ENCODE measurements around the gene IL13. TPM values are rescaled to one million over a fixed set of nuclear protein-coding genes. Genes with fewer than 3 reads are reported as not detected.

The IL13 gene
- not detected in 2 replicates for total RNA-seq

DNA sequence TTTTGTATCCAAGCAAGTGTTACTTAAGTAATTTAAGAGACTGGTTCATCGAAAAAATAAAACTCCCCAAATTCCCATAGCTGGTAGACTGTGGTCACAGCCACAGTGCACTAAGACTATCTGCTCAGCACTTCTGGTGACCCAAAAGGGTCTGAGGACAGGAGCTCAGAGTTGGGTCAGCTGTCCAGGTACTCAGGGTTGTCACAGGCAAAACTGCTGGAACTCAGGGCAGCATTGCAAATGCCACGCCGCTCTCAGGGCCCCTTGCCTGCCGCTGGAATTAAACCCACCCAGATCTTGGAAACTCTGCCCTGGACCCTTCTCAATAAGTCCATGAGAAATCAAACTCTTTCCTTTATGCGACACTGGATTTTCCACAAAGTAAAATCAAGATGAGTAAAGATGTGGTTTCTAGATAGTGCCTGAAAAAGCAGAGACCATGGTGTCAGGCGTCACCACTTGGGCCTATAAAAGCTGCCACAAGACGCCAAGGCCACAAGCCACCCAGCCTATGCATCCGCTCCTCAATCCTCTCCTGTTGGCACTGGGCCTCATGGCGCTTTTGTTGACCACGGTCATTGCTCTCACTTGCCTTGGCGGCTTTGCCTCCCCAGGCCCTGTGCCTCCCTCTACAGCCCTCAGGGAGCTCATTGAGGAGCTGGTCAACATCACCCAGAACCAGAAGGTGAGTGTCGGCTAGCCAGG, at the start of gene IL13:
Gene IL13, plus strand, starts transcription at position 498 of the 705 bp plus-strand sequence. Its CDS starts 14 bp downstream, at position 512.

DNA sequence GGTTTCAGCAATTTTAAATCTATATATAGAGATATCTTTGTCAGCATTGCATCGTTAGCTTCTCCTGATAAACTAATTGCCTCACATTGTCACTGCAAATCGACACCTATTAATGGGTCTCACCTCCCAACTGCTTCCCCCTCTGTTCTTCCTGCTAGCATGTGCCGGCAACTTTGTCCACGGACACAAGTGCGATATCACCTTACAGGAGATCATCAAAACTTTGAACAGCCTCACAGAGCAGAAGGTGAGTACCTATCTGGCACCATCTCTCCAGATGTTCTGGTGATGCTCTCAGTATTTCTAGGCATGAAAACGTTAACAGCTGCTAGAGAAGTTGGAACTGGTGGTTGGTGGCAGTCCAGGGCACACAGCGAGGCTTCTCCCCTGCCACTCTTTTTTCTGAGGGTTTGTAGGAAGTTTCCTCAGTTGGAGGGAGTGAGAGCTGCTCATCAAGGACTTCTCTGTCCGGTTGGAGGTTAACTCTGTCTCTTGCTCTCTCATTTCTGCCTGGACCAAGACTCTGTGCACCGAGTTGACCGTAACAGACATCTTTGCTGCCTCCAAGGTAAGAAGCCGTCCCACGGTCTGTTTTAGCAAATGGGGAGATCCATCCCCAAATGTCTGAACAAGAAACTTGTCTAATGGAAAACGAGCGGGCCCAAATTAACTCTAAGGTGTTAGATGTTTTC, 16.1 kb downstream of the IL13 start, which contains the start of gene IL4:
Gene IL4, plus strand, starts transcription at position 51 of the 692 bp plus-strand sequence. Its CDS starts 62 bp downstream, at position 113.

Other genes starting within 250 kb of the IL13 start
- gene IRF1, start 167.4 kb upstream of the IL13 start, total RNA-seq, result 15.3 and 23.3 TPM in 2 replicates
- not detected in 2 replicates for gene IL5, start 114.7 kb upstream of the IL13 start, total RNA-seq
- 26.1 and 42.8 TPM in 2 replicates for gene RAD50, start 101.2 kb upstream of the IL13 start, total RNA-seq
- not detected in 2 replicates for gene IL4, start 15.8 kb downstream of the IL13 start, total RNA-seq
- gene KIF3A, start 79.4 kb downstream of the IL13 start, total RNA-seq, result 7.8 and 12.2 TPM in 2 replicates
- gene CCNI2, start 89.3 kb downstream of the IL13 start, total RNA-seq, result not detected in 2 replicates
- gene SEPTIN8, start 119.1 kb downstream of the IL13 start, total RNA-seq, result 53.4 and 74.6 TPM in 2 replicates
- 0.15 and 0.17 TPM in 2 replicates for gene SOWAHA, start 155.1 kb downstream of the IL13 start, total RNA-seq
- gene SHROOM1, start 172.5 kb downstream of the IL13 start, total RNA-seq, result 8.6 and 9.1 TPM in 2 replicates
- 0.15 and 0.17 TPM in 2 replicates for gene GDF9, start 208.3 kb downstream of the IL13 start, total RNA-seq
- gene UQCRQ, start 208.5 kb downstream of the IL13 start, total RNA-seq, result 97.4 and 130 TPM in 2 replicates
- 0.15 and 0.50 TPM in 2 replicates for gene LEAP2, start 215.5 kb downstream of the IL13 start, total RNA-seq

All from smooth muscle cell of trachea (primary cell).